NOMO-1 treated with dmso at 0.1 percent for 144 hours (cell line): ENCODE data around the gene NKX2-4.
"Not testable (repeated sequence)": the region's sequence is repeated elsewhere in the genome, so short reads cannot be mapped to it uniquely, and the experiment has no call there.

ENCODE experiments used
- DNase-seq: peaks from one replicate; lab custom pipeline; 2025; ENCODE audit not compliant: unreplicated experiment; lab: John Stamatoyannopoulos, UW

NKX2-4 gene

DNA sequence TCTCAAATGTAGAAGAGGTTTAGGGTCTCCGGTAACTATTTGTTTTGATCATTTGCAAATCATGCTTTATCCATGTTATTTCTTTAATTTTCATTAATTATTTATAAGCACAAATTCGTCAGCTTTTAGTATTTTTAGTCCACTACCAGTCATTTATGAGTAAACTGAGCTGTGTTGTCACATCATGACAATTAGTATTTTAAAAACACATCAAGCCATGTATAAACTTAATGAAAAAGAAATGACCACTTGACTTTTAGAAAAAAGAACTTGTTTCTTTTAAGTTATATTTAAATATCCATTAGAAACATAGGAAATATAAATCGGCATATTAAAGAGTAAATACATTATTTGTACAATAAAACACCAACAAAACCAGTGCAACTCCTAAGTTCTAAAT, 2.8 kb downstream of the NKX2-4 start:
- no peak for DNase-seq

DNA sequence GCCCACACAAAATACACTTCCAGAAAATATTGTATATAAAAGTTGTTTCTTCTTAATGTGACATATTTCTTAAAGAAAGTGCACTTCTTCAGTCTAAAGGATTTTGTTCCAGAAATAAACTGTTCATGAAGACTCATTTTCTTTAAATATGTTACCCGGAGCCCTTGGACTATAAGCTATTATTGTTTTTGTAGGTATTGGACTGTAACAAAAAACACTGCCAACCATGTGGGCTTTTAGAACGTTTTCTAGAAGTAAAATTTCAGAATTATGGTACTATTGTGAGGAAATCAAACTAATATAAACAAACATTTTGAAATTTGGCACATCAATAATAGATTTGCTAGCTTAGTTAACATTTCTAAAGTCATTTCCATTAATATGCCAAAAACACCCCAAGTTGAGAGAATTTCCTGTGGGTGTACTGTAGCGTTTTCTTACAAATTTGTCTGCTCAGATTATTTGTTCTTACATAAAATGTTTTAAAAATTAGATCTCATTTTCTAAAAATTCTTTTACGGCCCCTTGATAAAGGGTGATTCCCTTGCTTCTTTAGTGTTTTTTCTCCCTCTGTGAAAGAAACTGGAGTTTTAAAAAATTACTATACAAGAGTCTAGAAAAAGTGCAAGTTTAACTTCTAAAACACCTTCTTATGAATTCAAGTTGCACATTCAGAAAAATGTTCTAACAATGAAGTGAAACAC, 3.4 kb downstream of the NKX2-4 start:
- DNase-seq, result no peak

DNA sequence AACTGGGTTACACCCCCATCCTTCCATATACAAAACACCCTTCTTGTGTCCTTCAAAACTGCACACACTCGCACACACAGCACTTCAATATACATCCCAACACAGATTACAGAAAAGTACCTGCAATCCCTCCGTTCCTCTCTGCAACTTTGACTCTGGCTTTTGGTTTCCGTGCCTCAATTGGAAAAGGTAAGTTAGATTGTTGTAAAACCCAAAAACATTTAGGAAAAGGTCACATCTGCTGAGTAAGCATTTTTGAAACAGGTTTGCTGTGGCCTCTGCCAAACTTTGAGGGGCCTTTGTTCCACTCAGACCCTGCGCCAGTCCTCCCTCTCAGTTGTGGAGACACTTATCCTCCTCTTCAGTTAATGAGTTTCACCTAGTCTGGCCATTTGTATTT, 4.2 kb downstream of the NKX2-4 start:
- no peak for DNase-seq

DNA sequence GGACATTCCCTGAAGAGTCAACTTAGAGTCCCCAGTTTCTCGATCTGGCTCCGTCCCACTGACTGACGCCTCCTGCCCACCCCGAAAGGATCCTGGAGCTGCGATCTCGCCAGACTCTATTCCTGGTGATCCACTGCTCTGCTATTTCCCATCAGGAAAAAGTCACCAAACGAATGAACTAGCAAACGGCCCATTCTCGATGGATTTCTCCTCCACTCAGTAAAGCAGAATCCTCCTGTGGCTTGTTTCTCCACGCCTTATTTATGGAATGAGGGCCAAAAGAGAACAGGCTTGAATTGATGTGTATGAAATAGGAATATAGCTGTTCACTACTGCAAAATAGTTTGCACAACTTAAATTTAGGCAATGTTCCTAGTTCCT, 5.4 kb downstream of the NKX2-4 start:
- DNase-seq, result no peak

DNA sequence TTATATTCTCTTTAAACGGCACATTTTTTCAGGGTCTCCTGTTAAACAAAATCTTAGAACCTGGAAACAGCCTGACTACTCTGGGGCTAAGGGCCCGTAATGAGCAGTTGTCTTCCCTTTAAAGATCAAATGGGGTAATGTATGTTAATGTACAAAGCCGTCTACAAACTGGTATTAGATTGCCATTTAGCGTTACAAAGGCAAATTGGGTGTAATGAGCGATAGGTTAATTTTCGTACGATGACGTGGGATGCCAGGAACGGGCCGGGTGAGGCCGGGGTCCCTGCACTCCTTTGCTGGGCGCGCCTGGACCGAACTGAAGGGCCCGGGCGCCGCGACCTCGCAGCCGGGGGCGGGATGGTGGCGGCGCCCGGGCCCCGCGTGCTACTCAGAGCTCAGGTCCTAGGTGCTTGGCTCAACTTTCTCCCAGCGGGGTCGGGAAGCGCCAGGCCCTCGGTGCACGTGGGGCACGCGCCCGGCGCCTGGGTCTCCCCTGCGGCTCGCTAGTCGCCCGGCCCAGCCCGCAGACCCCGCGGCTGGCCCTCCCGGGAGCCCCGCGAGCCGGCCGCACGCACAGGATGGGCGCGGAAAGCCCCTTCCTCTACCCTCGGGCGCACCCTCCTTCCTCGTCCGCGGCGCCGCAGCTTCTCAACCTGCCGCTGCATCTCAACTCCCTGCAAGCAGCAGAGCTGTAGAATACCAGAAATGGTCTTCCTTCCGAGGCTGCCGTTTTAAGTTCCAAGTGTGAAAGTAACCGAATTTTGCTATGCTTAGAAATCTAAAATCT, 5.9 kb downstream of the NKX2-4 start:
- no peak for DNase-seq

DNA sequence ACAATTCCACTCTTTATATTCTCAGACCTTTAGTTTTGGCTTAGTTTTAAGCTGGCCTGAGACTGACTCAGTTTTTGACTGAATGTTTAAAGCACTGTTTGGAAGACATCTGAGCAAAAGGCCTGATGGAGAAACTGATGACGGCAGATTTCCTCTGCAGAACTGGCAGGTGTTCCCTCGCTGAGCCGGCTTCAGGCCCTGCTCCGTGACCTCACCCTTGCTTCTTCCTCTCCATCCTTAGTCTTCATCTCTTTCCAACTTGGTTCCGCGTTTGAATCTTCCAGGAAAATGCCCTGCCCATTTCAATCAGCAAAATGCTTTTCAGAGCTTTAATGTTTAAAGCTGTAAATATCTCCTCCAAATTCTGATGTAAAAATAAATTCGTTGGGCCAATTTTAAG, 6.6 kb downstream of the NKX2-4 start:
- DNase-seq, result no peak

DNA sequence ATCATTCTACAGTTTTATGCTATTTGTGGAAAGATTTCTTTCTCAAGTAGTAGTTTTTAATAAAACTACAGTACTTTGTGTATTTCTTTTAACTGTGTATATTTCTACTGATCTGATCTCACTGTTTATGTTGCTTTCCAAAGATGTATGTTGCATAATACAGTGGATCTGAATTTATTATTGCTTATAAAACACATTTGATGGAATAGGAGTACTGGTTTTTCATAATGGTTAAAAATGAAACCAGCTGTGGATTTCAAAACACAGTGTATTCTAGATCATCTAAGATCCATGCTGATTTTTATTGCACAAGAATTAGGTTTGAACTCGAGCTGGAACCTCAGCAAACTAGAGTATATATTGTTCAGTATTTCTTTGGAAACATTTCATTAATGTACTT, 8.0 kb downstream of the NKX2-4 start:
- no peak for DNase-seq

DNA sequence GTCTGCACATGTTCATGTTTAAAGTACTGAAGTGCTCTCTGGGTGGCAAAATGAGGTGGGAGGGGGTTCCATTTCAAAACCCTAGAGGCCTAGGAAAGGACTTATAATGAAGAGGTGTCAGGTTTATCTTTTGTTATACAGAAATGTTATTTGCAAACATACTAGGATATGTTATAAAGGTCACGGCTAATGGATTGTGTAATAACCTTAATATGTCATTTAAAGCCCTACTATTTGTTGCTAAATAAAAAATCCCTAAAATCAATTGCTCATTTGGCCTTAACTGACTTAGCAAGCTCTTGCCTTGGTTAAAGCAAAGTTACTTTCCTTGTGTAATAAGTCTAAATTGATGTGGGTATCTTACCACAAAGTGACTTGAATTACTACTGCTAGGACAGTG, 8.8 kb downstream of the NKX2-4 start:
- no peak for DNase-seq

DNA sequence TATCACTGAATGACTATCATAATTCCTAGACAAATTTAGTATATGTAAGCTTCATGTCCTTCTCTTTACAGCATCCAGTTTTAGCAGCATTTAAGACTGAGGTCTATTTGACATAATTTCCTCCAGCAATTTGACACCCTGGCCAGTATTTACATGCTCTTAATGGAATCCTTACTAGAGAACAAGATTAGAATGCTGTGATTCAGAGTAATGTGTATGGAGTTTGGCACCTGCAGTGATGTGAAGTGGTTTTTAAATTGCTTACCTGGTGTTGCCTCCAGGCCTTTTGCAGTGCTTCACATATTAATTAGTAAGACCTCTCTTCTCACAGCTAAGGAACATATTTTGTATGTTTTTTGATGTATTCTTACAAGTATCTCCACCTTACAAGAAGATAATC, 9.8 kb downstream of the NKX2-4 start:
- no peak for DNase-seq

DNA sequence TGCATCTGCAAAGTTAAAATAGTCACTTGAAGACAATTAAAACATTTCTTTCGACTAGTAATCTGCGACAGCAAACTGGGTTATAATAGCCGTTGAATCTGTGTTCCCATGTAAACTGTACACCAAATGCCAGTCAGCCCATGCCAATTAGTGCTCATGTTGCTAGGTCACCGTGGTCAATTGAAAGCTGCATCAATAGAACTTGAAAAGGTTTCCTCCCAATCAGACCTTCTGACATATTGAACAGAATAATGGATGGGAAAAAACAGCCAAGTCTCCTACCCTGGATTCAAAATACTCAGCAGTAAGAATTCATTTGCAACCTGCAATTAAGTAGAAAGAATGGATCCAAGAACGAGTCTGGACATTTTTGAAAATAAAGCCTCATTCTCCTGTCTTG, 11.2 kb downstream of the NKX2-4 start:
- DNase-seq, result no peak

DNA sequence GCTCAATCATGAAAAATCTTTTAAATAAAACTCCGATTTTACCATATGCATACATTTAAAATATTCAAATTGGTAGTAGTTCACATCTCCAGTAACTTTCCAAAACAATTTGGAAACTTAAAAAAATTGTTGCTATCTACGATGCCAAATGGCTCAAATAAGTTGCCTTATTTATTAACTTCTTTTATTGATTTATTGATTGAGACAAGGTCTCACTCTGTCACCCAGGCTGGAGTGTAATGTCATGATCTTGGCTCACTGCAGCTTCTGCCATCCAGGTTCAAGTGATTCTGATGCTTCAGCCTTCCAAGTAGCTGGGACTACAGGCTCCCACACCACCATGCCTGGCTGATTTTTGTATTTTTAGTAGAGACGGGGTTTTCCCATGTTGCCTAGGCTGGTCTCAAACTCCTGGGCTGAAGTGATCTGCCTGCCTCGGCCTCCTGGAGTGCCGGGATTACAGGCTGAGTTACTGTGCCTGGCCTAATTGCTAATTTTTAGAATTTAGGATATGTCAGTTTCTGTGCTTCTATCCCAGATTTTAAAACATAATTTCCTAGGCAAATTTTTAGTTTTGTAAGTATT, 12.9 kb downstream of the NKX2-4 start:
- no peak for DNase-seq

DNA sequence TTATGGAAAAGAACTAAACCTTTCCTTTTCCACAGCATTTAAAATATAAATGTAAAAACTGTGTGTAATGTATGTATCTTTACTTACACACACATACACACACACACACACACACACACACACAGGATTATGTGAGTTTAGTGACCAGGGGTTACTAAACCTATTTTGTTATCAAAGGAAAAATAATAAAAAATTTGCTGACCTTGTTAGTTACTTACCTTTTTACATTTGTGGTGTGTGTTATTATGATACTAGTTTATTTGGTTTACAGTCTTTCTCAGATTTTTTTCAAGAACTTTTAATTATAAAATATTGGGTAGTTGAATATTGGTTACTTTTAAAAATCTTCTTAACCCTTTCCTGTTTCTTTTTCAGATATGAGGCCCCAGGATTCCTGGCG, 15.7 kb downstream of the NKX2-4 start:
- DNase-seq, result no peak

DNA sequence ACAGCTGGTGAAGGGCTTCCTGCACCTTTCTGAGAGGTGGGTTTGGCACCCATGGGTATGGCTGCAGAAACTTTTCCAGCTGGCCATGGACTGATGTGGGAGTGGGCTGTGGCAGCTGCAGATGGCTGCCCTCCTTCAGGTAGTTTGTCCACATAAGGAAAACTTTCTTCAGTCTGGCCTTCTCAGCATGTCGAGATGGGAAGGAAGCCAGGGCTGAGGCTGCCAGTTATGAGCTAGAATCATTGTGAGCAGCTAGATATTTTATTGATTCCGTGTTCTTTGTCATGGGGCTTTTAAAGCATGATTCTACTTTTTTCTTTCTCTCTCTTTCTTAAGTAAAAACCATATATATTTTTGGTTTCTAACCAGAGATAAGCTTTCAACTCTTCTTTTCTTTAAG, 16.6 kb downstream of the NKX2-4 start:
- DNase-seq, result no peak

DNA sequence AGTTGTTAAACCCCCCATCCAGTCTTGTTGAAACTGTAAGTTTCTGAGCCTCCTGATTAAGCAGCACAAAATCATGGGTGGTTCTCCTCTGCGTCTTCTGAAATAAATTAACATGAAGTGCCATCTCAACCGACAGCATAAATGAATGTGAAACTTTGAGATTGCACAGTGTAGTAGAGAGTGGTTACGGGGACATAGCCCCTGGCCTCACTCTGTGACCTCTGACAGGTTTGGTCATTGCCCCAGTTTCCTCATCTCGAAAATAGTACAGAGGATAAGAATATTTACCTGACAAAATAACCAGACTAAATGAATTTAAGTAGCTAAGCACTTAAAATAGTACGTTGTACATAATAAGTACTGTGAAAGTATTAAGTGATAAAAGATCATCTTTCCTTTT, 19.1 kb downstream of the NKX2-4 start:
- no peak for DNase-seq

DNA sequence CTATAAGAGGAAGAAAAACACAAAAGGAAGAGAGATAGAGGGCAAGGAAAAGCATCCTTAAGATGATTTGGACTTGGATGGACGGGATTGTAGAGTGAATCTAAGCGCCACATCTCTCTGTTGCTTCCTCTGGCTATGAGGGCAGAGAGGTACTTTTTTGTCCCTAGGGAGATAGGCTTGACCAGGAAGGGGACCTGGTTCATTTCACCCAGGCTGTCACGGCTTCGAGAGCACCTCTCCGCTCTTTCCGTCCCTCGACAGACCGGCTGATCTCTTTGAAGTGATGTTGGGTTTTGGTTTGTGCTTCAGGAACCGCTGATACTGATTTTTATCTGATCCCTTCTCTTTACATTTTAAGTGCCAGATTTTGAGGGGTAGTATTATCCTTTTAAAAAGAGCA, 19.6 kb downstream of the NKX2-4 start:
- no peak for DNase-seq

DNA sequence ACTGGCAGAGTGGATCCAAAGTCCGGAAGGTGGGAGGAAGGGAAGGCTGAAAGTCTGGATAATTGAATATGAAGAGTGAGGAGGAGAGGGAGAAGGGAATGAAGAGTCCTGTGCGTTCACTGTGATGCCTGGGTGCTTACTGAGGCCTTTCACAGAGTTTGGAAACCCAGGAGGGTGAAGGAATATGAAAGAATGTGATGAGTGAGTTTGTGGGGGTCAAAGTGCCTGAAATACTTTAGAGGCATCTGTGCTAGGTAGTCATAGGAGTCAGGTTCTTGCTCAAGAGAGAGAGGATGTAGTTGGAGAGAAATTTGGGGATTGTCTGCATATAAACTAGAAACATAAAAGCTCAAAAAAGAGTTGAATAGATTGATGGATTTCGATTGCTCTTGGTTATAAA, 20.7 kb downstream of the NKX2-4 start:
- no peak for DNase-seq

DNA sequence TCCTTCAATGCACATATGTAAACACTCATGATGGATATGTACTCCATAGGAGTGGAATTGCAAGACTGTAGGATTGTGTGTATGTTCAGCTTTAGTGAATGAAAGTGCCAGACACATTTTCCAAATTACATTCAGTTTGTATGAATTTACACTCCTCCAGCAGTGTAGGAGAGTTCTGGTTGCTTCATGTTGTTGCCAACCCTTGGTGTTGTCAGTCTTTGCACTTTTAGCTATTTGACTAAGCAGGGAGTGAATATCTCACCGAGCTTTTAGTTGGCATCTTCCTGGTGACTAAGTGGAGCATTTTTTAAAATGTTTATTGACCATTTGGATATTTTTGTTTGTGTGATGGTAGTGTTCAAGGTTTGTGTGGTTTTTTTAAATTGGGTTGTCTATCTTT, 23.9 kb downstream of the NKX2-4 start:
- no peak for DNase-seq

DNA sequence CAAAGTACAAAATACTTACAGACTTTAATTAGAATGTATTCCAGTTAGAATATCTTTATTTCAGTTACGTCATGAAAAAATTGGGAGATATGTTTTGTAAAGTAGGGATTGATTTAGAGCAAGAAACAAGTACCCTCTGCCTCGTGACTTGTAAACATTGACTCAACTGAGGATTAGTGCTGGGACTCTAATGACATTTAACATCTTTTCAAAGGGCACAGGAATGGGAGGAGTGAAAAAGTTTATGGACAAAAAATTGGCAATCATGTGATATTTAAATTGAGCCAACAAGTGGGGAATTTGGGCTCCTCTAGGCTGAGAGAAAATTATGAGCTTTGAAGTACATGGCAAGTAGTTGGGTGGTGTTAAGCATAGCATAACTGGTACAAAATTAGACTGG, 25.3 kb downstream of the NKX2-4 start:
- no peak for DNase-seq

DNA sequence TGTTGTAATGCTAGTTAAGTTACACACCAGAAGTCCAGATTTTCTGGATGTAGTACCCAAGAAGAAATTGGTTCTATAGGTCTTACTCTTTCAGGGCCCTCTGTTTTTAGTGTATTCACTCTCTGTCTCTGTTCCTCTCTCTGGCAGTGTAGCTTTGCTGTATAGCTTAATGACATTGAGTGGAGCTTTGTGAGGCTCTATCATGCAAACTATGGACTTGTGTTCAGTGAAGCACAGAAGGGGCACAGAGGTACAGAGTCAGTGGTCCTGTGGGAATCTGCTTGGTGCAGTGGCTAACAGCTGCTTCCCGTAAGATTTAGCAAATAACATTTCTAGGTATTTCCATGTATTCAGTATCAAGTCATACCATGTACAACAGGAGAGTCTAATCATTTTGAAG, 26.1 kb downstream of the NKX2-4 start:
- no peak for DNase-seq

DNA sequence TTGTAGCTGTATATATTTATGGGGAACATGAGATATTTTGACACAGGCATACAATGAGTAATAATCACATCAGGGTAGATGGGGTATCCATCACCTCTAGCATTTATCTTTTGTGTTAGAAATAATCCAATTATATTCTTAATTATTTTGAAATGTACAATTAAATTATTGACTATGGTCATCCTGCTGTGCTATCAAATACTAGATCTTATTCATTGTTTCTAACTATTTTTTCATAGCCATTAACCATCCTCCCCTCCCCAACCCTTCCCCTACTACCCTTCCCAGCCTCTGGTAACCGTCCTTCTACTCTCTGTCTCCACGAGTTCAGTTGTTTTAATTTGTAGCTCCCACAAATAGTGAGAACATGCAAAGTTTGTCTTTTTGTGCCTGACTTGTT, 28.5 kb downstream of the NKX2-4 start:
- no peak for DNase-seq

DNA sequence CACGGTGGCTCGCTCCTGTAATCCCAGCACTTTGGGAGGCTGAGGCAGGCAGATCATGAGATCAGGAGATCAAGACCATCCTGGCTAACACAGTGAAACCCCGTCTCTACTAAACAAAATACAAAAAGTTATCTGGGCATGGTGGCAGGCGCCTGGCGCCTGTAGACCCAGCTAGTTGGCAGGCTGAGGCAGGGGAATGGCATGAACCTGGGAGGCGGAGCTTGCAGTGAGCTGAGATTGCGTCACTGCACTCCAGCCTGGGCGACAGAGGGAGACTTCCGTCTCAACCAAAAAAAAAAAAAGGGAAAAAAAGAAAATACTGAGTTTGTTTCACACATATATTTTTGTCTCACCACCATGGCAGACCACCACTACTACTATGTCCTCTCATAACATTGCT, 31.1 kb downstream of the NKX2-4 start:
- DNase-seq, result not testable (repeated sequence)

DNA sequence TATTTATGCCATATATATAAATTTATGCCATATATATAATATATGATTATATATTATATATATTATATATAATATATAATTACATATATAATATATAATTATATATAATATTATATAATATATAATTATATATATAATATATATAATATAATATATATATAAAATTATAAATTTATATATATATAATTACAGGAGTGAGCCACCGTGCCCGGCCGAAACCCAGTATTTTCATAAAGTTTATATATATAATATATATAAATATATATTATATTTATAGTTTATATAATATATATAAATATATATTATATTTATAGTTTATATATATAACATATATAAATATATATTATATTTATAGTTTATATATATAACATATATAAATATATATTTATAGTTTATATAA, 31.6 kb downstream of the NKX2-4 start:
- DNase-seq, result no peak

DNA sequence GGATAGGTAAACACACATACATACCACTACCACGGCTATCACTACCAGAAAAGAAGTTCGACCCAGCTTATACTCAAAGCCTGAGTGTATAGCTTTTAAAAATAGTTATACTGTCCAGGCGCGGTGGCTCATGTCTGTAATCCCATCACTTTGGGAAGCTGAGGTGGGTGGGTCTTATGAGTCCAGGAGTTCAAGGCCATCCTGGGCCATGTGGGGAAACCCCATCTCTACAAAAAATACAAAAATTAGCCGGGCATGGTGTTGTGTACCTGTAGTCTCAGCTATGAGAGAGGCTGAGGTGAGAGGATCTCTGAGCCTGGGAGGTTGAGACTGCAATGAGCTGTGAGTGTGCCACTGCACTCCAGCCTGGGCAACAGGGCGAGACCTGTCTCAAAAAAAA, 32.9 kb downstream of the NKX2-4 start:
- DNase-seq, result no peak
